GM18526 (cell line): ENCODE measurements around the gene COL6A2.

ENCODE experiments used
- POLR2A ChIP-seq: IDR thresholded peaks from 3 replicates; pipeline ENCODE4 v1.6.1; 2011; ENCODE audit not compliant: insufficient read length; ENCODE audit errors: extremely low read depth

COL6A2 gene

DNA sequence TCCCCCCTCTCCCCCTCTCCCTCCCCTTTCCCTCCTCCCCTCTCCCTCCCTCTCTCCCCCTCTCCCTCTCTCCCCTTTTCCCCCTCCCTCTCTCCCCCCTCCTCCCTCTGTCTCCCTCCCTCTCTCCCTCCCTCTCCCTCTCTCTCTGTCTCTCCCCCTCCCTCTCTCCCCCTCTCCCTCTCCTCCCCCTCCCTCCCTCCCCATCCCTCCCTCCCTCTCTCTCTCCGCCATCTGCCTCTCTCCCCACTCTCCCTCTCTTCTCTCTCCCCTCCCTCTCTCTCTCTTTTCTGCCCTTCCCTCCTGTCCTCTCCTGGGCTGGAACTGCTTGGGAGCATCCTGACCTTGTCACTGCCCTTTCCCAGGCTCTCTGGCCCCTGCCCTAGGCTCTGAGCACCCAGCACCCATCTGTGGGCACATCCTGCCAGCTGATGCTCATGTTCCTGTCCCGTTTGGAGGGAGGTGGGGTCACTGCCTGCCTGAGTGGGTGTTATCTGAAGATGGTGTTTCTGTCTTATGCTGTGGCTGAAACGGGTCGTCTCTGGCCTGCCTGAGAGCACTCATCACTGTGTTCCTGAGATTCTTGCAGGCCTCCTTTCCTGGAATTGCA, 46.7 kb downstream of the COL6A2 start:
- no peak for TF ChIP-seq POLR2A

DNA sequence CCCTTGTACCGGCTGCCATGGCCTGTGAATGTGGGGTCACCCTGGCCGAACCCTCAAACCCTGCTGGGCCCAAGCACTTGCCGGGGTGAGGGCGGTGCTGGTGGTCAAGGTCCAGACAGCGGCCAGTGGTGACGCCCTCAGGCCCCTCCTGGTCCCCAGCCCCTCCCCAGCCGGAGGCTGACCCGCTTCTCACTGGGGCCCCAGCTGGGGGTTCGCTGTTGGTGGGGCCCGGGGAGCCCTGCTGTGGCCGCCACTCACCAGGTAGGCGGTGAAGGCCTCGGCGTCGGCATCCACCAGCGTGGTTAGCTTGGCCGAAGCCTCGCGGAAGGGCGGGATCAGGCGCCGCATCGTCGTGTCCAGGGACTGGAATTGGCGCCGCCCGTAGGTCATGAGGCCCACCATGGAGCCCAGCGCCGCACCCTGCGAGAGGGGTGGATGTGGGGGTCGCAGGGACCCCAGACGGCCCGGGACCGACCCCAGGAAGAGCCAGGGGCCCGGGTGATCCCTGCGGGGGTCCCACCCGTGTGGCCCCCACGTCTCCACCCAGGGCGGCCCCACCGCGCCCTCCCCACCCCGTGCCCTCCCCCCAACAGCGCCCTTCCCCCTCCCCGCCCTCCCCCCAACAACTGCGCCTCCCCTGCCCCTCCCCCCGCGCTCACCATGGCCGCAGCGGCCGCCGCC, 47.4 kb downstream of the COL6A2 start:
- TF ChIP-seq POLR2A, result no peak

DNA sequence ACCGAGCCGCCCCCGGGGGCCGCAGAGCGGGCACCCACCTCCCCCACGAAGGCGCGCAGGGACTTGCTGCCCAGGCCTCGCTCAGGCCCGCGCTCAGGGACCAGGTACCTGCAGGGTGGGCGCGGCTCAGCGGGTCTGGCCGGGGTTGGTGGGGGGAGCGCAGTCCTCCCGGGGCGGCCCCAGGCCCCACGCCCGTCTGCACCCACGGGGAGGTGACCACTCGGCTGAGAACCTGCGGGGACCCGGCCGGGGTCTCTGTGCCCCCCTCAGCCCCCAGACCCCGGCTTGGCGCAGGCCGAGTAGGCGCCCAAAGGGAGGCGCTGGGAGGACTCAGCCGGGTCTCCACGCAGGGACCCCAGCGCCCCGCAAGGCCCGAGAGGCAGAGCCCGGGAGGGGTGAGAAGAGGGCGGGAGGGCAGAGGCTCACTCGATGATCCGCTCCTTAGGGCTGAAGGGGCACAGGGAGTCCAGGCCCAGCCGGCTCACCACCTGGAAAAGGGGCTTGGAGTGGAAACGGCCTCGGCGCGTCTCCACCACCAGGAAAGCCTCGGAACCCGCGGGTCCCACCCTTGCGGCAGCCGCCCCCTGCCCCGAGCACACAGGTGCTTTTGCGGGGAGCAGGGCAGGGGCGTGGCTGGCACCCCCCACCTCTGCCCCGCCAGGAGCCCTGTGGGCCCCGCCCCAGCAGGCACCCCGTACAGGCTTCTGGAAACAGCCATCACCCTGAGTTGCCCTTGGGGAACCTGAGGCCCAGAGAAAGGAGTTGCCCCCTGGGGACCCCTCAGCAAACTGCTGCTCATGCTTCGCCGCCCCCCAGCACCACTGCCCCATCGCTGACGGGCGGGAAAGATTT, 48.2 kb downstream of the COL6A2 start:
- TF ChIP-seq POLR2A, result no peak

DNA sequence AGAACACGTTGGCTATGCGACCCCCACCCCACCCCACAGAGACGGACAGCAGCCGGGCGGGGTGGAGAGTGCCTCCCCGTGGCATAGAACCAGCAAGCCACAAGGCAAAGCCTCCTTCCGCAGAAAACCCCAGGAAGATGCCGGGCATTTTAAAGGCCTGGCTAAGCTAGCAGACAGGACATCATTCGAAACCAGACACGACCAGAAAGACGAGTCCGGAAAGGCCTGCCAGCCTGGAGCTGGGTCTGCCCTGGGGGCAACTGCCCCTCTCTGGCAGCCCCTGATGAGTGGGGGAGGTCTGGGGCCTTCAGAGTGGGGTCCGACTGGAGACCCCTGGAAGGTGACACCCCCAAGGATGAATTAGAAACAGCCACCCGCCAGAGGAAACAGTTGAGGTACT, 48.9 kb downstream of the COL6A2 start:
- TF ChIP-seq POLR2A, result no peak

DNA sequence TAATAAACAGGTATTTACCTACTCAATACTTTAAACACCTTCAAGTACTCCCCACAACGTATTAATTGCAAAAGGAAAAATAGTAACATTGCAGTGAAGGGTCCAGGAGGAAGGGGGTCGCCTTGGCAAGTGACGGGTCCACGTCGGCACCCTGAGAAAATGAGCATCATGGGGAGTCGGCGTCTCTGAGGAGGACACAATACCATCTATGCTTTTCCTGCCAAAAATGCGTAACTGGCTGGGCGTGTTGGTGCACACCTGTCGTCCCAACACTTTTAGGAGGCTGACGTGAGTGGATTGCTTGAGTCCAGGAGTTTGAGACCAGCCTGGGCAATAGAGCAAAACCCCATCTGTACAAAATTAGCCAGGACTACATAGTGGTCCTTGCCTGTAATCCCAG, 50.2 kb downstream of the COL6A2 start:
- no peak for TF ChIP-seq POLR2A

DNA sequence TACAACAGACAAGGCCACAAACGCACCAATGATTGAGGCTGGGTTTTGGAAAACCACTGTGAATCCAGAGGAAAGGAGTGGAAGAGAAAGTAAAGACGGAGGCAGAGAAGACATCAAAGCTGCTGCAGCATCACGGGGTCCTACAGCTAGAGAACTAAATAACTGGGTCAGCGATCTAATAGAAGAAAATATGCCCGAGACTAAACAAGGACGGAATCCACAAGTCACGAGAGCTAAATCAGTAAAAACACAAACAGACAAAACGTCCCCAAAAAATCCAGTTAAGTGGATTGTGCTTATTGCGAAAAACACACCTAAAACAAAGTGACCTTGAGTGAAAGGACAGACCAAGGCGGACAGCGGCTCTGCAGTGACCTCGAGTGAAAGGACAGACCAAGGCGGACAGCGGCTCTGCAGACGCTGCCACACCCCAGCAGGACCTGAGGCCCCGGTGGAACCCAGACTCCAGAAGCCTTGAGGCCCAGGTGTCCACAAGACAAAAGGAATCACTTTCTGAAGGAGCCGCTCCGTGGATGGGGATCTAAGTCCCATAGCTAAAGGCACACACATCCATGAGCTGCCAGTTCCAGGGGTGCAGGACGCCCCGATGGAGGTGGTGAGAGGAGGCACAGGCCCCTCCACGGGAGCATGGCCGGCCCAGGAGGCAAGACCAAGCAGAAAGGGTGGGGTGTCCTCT, 51.4 kb downstream of the COL6A2 start:
- TF ChIP-seq POLR2A, result no peak

DNA sequence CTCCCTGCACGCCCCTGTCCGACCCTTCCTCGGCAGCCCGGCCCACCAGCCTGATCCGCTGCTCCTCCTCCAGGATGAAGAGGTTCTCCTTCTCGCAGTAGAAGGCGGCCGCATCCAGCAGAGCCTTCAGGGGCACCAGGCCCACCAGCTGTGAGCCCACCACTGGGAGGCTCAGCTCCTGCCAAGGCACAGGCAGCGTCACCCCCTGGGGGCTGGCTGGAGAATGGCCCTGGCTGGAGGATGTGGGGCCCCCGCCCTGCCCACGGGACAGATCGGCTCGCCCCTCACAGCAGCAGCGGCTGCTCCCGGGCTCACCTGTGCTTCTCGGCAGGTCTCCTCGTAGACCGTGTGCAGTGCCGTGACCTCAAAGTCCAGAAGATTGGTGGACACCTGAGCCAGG, 52.2 kb downstream of the COL6A2 start:
- TF ChIP-seq POLR2A, result no peak

DNA sequence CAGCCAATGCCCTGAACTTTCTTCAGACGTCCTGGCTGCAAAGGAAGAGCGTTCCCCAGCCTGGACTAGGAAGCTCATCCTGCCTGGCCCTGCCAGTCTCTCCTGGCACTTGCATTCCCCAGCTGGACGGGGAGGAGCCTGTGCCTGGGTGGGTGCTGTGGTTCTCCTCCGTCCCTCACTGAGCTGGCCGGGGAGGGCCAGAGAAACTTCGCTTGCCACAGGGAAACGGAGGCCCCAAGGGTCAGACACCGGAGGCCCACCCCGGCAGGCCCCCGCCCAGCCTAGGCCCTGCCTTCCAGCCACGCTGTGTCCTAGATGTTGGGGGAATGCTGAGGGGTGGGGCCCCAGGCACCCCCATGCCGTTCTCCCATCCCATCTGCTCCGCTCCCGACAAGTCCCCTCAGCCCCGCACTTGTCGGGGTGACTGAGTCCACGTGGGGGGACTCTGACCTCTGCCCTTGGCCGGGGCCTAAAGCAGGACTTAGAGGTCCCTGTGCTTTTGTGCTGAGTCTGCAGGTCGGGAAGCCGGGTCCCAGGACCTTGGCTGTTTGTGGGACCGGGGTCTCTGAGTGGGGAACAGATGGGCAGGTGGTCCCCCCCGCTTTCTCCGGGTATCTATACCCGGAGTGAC, 52.7 kb downstream of the COL6A2 start:
- TF ChIP-seq POLR2A, result no peak

DNA sequence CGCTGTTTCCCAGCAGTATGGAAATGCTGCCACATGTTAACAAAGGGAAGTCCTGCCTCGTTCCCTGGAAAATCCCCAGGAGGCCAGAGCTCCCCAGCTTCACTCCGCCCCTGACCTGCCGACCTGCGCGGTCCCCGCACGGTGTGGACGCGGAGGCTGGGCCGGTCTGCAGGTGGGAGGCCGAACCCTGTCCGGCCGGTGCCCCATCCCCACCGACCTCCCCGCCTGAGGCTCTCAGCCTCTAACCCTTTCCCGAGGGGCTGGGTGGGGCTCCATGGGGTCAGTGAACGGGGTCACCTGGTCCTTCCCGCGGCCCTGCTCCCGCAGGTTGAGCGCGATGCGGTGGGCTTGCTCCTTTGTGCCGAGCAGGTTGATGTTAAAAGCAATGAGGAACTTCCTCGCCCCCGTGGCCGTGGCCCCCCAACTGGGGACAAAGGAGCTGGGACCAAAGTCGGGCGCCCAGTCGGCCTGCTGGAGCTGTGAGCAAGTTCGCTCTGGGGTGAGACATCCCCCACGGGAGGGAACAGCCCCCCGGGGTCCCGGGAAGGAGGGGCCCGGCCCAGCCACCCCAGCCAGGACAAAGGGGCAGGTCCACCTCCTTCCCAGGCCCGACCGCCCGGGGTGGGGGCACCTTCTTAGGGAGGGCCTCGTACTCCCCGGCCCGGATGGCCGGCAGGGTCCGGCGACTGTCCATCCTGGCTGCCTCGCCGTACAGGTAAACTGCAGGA, 53.5 kb downstream of the COL6A2 start:
- TF ChIP-seq POLR2A, result no peak

DNA sequence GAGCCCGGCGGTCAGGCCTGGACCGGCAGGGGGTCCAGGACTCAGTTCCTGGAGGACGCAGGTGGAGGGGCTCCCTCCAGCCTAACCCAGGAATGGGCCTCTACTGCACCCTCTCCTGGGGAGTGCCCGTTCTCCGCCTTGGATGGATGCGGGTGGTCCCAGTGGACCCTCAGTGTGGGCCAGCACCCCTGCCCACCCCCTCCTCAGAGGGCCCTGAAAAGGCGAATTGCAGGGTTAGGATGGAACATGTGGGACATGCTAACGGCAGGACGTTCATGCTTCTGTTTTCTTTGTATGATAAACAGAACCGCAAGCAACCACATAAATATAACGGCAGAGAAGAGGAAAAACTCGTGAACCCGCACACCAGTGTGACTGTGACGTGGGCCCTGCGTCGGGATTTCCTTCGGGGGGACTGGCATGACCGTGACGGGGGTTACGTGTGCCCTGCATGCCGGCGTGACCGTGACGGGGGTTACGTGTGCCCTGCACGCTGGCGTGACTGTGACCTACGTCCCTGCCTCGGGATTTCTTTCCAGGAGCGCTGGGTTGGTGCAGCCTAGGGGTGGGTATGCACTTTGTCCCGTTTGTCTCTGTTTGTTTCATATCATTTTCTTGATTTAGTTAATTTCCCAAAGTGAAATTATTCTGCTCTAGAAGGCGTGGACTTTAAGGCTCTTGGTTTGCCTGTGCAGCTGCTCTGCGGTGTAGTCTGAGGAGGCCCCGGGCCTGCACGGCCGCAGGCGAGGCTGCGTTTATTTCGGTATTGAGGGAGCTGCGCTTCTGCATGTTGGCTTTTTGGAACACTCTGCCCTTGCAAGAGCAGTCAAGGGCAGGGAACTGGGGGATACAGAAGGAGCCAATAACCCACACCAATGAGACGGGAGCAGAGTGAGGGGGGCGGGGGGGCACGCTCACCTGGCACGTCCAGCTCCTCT, 54.3 kb downstream of the COL6A2 start:
- no peak for TF ChIP-seq POLR2A

DNA sequence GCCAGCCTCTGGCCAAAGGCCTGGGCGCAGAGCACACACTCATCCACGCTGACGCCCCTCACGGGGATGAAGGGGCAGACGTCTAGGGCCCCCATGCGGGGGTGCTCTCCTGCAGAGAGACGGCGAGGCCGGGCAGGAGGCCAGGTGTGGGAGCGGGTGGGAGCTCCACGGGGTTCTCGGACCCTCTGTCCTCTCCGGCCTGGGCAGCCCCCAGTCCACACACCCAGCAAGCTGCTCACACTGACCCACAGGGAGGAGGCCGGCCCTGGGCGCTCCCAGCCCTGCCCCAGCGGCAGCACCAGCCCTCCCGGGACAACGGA, 55.0 kb downstream of the COL6A2 start:
- no peak for TF ChIP-seq POLR2A

DNA sequence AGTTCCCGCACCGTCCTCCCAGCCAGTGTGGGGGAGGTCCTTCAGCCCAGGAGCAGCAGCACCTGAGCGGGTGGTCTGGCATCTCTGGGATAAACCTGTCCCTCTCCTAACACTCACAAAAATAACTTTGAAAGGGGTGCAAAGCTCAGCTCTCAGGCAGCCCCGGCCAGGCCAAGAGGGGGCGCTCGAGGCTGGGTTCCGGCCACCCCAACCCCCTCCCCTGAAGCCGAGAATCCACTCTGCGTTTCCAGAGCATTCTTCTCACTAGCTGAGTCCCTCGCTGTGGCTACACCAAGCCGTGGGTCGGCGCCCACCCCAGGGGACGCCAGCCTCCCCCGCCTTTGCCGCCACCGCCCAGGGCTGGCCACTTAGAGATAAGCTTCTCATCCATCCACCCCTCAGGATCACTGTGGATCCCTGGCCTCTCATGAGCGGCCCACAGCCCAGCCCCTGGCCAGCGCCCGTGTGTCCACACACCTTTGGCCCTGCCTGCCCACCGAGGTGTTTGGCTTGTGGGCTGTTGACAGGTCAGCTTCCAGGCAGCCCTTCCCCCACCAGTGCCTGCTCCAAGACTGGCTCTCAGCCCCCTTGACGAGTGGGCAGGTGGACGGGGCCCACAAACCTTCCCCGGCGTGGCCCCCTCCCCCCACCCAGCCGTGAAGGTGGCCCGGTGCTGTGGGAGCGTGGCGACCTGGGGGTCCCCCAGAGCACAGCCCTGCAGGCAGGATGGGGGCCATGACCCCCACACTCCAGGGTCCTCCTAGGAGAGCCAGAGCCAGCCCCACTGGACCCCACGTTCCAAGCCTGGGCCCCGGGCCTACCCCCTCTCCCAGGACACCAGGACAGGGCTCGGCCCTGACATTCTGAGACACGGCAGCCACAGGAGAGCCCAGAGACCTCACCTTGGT, 55.6 kb downstream of the COL6A2 start:
- no peak for TF ChIP-seq POLR2A

DNA sequence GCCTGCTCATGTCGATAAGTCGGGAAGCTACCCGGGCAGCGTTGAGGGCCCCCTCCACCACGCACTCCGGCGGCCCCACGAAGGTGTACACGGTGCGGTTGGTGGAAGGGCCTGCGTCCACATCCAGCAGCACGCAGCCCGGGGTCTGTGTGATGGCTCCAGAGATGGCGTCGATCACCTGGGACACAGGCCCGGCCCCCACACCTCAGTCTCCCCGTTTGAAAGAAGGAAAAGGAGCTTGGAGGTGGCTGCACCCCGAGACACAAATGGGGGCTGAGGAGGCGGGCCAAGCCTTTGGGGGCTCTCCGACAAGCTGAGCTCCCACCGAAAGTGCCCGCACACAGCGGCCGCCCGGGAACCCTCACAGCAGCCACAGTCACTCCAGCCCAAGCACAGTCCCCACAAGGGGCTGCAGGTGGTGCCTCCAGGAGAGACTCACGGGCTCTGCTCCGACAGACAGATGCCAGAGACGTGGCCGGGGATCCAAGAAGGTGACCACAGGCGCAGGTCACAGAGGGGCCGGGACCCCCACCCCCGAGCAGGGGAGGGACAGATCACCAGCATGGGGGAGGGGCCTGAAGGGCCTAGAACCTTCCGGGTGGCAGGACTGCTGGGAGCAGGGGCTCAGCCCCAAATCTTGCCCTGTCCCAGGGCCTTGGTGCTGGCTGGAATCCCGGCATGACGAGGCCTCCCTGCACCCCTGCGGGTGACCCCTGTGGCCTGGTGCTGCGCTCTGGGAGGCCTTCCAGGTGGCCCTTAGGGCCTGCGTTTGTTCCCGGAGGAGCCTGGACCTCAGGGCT, 56.4 kb downstream of the COL6A2 start:
- no peak for TF ChIP-seq POLR2A
